Left ventricle myocardium inferior (tissue), 1 donor: ENCODE results near the gene B3GALT6. TPM values are rescaled to one million over a fixed set of nuclear protein-coding genes. Genes with fewer than 3 reads are reported as not detected.

Source experiments
- DNase-seq: peaks from one replicate; pipeline ENCODE4 v3.0.0-alpha.2; 2020
- H3K27ac ChIP-seq: fragments of 200-600 bp; replicated peaks from 2 replicates; pipeline ENCODE4 v1.8.0; 2021
- H3K27me3 ChIP-seq: fragments of 200-600 bp; 2 replicates; pipeline ENCODE4 v1.8.0; 2021; ENCODE audit warnings: low read depth
- H3K36me3 ChIP-seq: fragments of 200-600 bp; 2 replicates; pipeline ENCODE4 v1.8.0; 2021
- H3K4me1 ChIP-seq: fragments of 200-600 bp; 2 replicates; pipeline ENCODE4 v1.8.0; 2021
- H3K4me3 ChIP-seq: fragments of 200-600 bp; 2 replicates; pipeline ENCODE4 v1.8.0; 2021; ENCODE audit warnings: mild to moderate bottlenecking, moderate library complexity
- H3K9me3 ChIP-seq: fragments of 200-600 bp; replicated peaks from 2 replicates; pipeline ENCODE4 v1.8.0; 2021
- intact Hi-C: fragments of 100-400 bp; cut with micrococcal nuclease; formaldehyde crosslinking; loops from one replicate; pipeline ENCODE4 v1.11.0; 2022
- total RNA-seq: library from RNA; stranded (reverse); fragmentation: NEBNext Ultra II Directional; extraction: Animal tissue kit (Norgen Biotek cat#: 25700); gene quantifications from one replicate; pipeline ENCODE4 v1.2.1, GENCODE V29; 2021
- TF ChIP-seq, protein P1 (sequence below): fragments of 200-600 bp; IDR thresholded peaks from 2 replicates; pipeline ENCODE4 v1.8.0; 2021; ENCODE audit warnings: antibody characterized with exemption, mild to moderate bottlenecking, borderline replicate concordance
- donor health status: DM: no; HTN: yes; CAD: no; lungs with severe emphysema.

The B3GALT6 gene
- total RNA-seq, 1 donor from 2014 or later = 7.9 TPM

DNA sequence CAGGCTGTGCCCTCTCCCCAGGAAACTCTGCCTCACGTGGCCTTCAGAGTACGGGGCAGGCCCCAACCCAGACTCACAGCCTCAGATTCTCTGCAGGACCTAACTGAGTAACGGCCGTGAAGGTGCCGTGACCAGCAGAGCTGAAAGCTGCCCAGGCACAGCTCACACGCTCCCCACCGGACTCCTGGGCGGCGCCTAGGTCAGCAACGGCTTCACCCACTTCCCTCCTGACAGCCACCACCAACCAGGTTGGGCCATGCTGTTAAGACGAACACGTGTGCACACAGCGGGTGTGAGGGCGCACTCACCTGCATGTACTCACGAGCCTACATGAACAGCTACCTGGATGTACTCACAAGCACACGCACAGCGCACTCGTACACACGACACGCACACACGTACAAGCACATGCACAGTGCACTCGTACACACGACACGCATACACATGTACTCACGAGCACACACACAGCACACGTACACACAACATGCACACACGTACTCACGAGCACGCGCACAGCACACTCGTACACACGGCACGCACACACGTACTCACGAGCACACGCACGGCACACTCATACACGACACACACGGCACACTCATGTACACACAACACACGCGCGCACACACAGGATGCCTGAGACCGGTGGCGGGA, 9.3 kb upstream of the B3GALT6 start:
- TF ChIP-seq, protein P1, sequence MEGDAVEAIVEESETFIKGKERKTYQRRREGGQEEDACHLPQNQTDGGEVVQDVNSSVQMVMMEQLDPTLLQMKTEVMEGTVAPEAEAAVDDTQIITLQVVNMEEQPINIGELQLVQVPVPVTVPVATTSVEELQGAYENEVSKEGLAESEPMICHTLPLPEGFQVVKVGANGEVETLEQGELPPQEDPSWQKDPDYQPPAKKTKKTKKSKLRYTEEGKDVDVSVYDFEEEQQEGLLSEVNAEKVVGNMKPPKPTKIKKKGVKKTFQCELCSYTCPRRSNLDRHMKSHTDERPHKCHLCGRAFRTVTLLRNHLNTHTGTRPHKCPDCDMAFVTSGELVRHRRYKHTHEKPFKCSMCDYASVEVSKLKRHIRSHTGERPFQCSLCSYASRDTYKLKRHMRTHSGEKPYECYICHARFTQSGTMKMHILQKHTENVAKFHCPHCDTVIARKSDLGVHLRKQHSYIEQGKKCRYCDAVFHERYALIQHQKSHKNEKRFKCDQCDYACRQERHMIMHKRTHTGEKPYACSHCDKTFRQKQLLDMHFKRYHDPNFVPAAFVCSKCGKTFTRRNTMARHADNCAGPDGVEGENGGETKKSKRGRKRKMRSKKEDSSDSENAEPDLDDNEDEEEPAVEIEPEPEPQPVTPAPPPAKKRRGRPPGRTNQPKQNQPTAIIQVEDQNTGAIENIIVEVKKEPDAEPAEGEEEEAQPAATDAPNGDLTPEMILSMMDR = no peak
- peaks cover 94% of the 10 kb centered on the region for H3K36me3 ChIP-seq
- no peak for DNase-seq
- peaks cover 22% of the 10 kb centered on the region for H3K4me1 ChIP-seq
- intact Hi-C loops = no loop called here
- no peak overlapping the region for H3K27ac ChIP-seq
- H3K9me3 ChIP-seq = no peaks in the 10 kb centered on the region
- H3K4me3 ChIP-seq = no peak overlapping the region
- no peaks in the 10 kb centered on the region for H3K27me3 ChIP-seq

DNA sequence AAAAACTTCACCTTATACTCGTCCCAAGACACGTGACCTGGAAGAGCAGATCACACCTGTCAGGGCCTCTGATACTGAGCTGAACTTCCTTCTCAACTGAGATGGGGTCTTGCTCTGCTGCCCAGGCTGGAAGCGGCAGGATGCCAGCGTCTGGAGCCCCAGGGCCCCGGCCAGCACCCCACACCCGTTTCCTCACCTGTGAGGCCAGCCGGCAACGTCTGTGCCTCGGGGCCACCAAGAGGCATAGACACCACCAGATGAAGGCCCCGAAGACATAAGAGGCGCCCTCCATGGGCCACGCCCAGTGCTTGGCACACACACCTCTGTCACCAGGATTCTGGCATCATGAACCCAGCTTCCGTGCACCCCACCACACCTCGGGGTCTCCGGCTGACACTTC, 8.7 kb upstream of the B3GALT6 start:
- TF ChIP-seq, protein P1 = no peak
- no peak overlapping the region for H3K4me3 ChIP-seq
- H3K27me3 ChIP-seq = no peaks in the 10 kb centered on the region
- intact Hi-C loops = no loop called here
- peaks cover 18% of the 10 kb centered on the region for H3K4me1 ChIP-seq
- no peak for DNase-seq
- H3K9me3 ChIP-seq = no peaks in the 10 kb centered on the region
- H3K36me3 ChIP-seq = peaks cover 94% of the 10 kb centered on the region
- no peak overlapping the region for H3K27ac ChIP-seq

DNA sequence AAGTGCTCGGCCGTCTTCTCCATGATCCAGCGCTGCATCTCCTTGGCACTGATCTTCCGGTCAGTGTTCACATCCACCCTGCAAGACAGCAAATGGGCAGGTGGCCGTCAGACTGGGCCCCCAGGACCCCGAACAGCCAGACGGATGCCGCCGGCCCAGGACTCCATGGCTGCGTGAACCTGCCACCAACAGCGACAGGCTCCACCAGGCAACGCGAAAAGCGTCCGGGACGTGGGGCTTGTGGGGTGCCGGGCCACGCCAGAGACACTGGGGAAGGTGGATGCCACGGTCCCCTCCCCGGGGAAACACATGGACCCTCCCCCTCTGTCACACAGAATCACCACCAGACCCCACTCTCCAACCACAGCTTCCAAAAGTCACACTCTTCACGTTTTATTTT, 8.1 kb upstream of the B3GALT6 start:
- no peak overlapping the region for H3K4me3 ChIP-seq
- intact Hi-C loops = no loop called here
- no peak for DNase-seq
- TF ChIP-seq, protein P1 = no peak
- no peaks in the 10 kb centered on the region for H3K9me3 ChIP-seq
- H3K27me3 ChIP-seq = no peaks in the 10 kb centered on the region
- H3K27ac ChIP-seq = no peak overlapping the region
- H3K36me3 ChIP-seq = peaks cover 94% of the 10 kb centered on the region
- peaks cover 18% of the 10 kb centered on the region for H3K4me1 ChIP-seq

DNA sequence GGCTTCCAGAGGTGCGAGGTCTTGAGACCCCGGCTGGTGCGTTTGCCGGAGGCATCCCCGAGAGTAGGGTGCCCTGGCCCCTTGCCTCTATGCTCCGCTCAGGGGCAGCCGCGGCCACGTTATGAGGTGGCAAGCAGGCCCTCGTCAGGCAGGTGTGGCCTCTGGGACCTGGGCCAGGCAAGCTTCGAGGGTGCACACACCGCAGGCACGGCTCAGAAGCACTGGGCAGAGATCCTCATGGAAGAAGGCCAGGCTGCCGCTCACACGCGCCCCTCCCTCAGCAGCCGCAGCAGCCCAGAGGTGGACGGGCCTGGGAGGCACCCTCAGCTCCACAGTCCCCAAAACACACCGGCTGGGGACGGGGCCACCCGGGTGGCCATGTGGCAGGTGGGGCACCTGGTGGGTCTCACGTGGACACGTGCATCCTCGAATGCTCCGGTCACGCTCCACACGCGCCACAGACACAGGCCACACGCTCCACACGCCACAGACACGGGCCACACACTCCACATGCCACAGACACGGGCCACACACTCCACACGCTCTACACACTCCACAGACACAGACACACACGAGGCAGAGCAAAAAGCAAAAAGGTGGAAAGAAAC, 6.7 kb upstream of the B3GALT6 start:
- Histone ChIP-seq H3K4me1 (peaks cover 31% of the 10 kb centered on the region), H3K27me3 (no peaks in the 10 kb centered on the region), H3K9me3 (no peaks in the 10 kb centered on the region), H3K27ac (no peak overlapping the region), H3K36me3 (peaks cover 87% of the 10 kb centered on the region), H3K4me3 (no peak overlapping the region)
- no peak for DNase-seq
- intact Hi-C loops = no loop called here
- TF ChIP-seq, protein P1 = no peak

DNA sequence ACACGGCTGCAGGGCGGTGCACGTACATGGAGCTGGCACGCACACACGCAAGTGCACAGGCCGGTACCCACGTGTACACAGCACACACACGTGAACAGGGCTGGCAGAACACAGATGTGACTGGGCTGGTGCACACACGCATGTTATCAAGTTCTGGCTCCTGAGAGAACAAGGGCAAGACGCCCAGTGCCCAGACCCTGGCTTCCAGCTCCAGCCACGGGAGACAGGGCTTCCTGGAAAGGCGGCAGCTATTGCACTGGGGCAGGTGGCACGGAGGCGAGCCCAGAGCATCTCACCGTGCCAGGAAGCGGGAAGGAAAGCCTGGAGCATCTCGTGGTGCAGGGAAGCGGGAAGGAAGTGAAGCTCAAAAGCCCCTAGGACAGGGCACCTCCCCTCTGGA, 6.1 kb upstream of the B3GALT6 start:
- TF ChIP-seq, protein P1 = no peak
- Histone ChIP-seq H3K27me3 (no peaks in the 10 kb centered on the region), H3K9me3 (no peaks in the 10 kb centered on the region), H3K4me1 (peaks cover 36% of the 10 kb centered on the region), H3K27ac (no peak overlapping the region), H3K4me3 (no peak overlapping the region), H3K36me3 (peaks cover 82% of the 10 kb centered on the region)
- DNase-seq = no peak
- intact Hi-C loops = no loop called here
